Spleen (tissue), 7 donors: ENCODE measurements around the gene SPATS2L.

Experiments
- CTCF ChIP-seq, 11 experiments: fragments of 200-600 bp in 7 of 11; fragments of 450-650 bp in 4 of 11; sonication (generic) in 4 of 11; IDR thresholded peaks in 8 of 11; conservative IDR thresholded peaks in 3 of 11; 1 replicate in 7 of 11; 2 replicates in 4 of 11; pipeline versions ENCODE4 v1.4.0 to v1.8.0; 2016 to 2021; ENCODE audit warnings: antibody characterized with exemption in 11 of 11, inconsistent platforms in 4 of 11, mild to moderate bottlenecking in 1 of 11
- POLR2A ChIP-seq, 3 donors: fragments of 450-650 bp; IDR thresholded peaks; one replicate each; pipeline ENCODE4 v1.5.1; 2017; ENCODE audit warnings: antibody characterized with exemption in 3 of 3, mild to moderate bottlenecking in 1 of 3
- POLR2AphosphoS5 ChIP-seq, 3 donors: sonication (generic); formaldehyde crosslinking; IDR thresholded peaks; one replicate each; pipeline ENCODE4 v1.5.1; 2017; ENCODE audit warnings: antibody characterized with exemption in 3 of 3
- donor health status: DM: no; HTN: no; CAD: no; lungs with moderate emphysema.
- donor health status: DM: no; HTN: no; CAD: no.
- donor health status: DM: no; HTN: no; CAD: no.

DNA sequence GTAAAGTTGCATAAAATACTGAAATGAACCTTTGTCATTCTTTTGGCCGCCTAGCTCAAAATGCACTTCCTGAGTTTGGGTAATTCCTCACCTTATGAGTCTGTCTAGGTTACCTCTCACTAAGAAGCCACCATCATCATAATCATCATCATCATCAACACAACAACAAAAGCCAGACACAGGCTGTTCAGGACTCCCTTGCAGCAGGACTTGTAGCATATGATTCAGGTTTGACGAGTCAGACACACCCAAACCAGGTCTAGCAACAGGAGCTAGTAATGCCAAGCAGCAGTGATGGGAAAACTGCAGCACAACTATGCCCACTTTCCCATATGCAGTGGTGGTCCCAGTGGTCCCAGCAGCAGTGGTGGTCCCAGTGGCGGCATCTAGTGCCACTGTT is 216.7 kb downstream of the SPATS2L start:
- no peak for TF ChIP-seq POLR2A (IDR thresholded peaks at IDR 0.05)
- TF ChIP-seq CTCF (IDR thresholded peaks at IDR 0.05 in 8 of 11, conservative IDR thresholded peaks at IDR 0.05 in 3 of 11) = no peak
- no peak for TF ChIP-seq POLR2AphosphoS5 (IDR thresholded peaks at IDR 0.05)
